ENCODE results near the gene GOSR2. TPM values are rescaled to one million over a fixed set of nuclear protein-coding genes. Genes with fewer than 3 reads are reported as not detected.

The GOSR2 gene
- total and polyA plus RNA-seq, 12 donors = 14.4 to 69.2 (median 43.3) TPM

- TF ChIP-seq POLR2A (IDR thresholded peaks at IDR 0.05) (no peak), CTCF (IDR thresholded peaks at IDR 0.05) (no peak)
- WGBS, 4 donors = 84 to 89% (median 86%) methylated on average over 5 of the region's 5 CpGs
- no peaks in the 10 kb centered on the region for H3K27me3 ChIP-seq
- no peaks in the 10 kb centered on the region for H3K36me3 ChIP-seq (replicated peaks in 1 of 2)
- no peak overlapping the region for H3K4me3 ChIP-seq
- H3K4me1 ChIP-seq (replicated peaks in 1 of 2) = peaks cover 5 to 8% of the 10 kb centered on the region in 2 donors
- no peak for DNase-seq
- intact Hi-C loops (cut with DNase I) = loop anchor here in 1 of 2 donors (10.0 kb wide), 1 partner anchor 366 kb away; no protein-coding TSS in a partner anchor
- no peak overlapping the region for H3K27ac ChIP-seq
- no peaks in the 10 kb centered on the region for H3K9me3 ChIP-seq (replicated peaks in 1 of 3)
Measured at GRCh38 chr17:46948544-46948943, 25.6 kb downstream of the GOSR2 start.

GRCh38 chr17:46949291-46950174 lies 26.6 kb downstream of the GOSR2 start:
- TF ChIP-seq POLR2A (IDR thresholded peaks at IDR 0.05) (no peak), CTCF (IDR thresholded peaks at IDR 0.05) (no peak)
- Histone ChIP-seq H3K9me3 (replicated peaks in 1 of 3) (no peaks in the 10 kb centered on the region), H3K27ac (no peak overlapping the region), H3K4me3 (no peak overlapping the region), H3K36me3 (replicated peaks in 1 of 2) (no peaks in the 10 kb centered on the region), H3K4me1 (replicated peaks in 1 of 2) (no peaks in the 10 kb centered on the region), H3K27me3 (no peaks in the 10 kb centered on the region)
- intact Hi-C loops (cut with DNase I) = loop anchor here in 1 of 2 donors (10.0 kb wide), 1 partner anchor 365 kb away; no protein-coding TSS in a partner anchor
- WGBS, 4 donors = 70 to 75% (median 73%) methylated on average over 11 of the region's 11 CpGs
- no peak for DNase-seq

- Histone ChIP-seq H3K27me3 (no peaks in the 10 kb centered on the region), H3K4me1 (replicated peaks in 1 of 2) (no peaks in the 10 kb centered on the region), H3K9me3 (replicated peaks in 1 of 3) (no peaks in the 10 kb centered on the region), H3K27ac (no peak overlapping the region), H3K36me3 (replicated peaks in 1 of 2) (no peaks in the 10 kb centered on the region), H3K4me3 (no peak overlapping the region)
- 69 to 92% (median 74%) methylated on average over 4 to 7 of the region's 7 CpGs for WGBS, 4 donors
- intact Hi-C loops (cut with DNase I) = no loop called here
- DNase-seq = no peak
- TF ChIP-seq POLR2A (IDR thresholded peaks at IDR 0.05) (no peak), CTCF (IDR thresholded peaks at IDR 0.05) (no peak)
Measured at GRCh38 chr17:46950342-46950996, 27.5 kb downstream of the GOSR2 start.

GRCh38 chr17:46950997-46951621 lies 28.1 kb downstream of the GOSR2 start:
- Histone ChIP-seq H3K9me3 (replicated peaks in 1 of 3) (no peaks in the 10 kb centered on the region), H3K27me3 (no peaks in the 10 kb centered on the region), H3K27ac (no peak overlapping the region), H3K36me3 (replicated peaks in 1 of 2) (no peaks in the 10 kb centered on the region), H3K4me3 (no peak overlapping the region), H3K4me1 (replicated peaks in 1 of 2) (no peaks in the 10 kb centered on the region)
- WGBS, 4 donors = 48 to 64% (median 55%) methylated on average over 14 to 16 of the region's 16 CpGs
- intact Hi-C loops (cut with DNase I) = no loop called here
- TF ChIP-seq POLR2A (IDR thresholded peaks at IDR 0.05) (no peak), CTCF (IDR thresholded peaks at IDR 0.05) (no peak)
- no peak for DNase-seq
